Dedifferentiated amniotic fluid mesenchymal stem cell (primary cell): ENCODE results near the gene NEBL.

Source experiments
- DNase-seq: peaks from one replicate; pipeline ENCODE4 v3.0.0-alpha.2; 2016; ENCODE audit errors: extremely low spot score

The NEBL gene

DNA sequence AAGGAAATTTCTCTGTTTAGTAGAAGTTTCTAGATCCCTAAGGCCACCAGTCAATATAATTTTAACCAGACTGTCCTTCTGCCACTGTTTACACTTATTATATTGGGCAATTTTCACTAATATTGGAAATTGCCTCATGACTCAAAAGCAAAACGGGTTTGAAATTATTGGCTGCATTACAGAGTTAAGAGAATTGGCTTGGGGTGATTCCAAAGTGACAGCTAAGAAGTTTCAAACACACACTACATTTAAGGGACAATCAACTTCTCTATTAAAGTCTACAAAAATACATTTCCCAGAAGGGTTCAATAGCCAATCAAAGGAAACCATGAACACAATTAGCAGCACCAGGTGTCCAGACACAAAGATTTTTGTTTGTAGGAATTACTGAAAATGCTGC, 111.9 kb downstream of the NEBL start:
- no peak for DNase-seq

- no peak for DNase-seq
Observed at GRCh38 chr10:20778008-20778757, 118.9 kb downstream of the NEBL start.

DNA sequence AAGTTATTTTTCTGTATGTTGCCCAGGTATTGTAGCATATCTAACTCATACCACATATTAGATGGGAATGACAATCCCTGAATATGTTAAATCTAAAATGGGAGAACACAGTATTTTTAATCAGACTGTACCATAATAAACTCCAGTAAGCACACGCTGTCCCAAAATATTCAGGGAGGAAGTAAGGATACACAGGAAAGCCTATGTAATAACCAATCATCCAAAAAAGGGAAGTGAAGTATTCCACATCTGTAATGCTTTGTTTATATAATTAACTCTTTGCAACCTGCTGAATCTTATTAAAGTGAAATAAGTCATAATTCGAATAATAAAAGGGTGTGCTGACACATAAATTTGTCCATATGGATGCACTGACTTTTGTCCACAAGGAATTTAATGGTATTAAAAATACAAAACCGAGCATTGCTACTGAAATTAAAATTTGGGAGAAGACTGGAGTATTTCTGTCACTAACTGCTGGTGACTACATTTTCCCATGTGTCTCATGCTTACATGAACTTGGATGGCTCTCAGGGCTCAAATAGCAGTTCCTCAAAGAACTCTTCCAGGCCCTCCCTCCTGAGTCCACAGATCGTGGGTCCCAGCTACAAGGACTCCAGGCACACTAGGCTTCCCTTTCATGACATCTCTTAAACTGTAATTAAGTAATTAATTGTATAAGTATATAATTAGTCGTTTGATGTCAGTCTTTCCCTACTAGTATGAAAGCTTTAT, 120.6 kb downstream of the NEBL start:
- no peak for DNase-seq

- DNase-seq, result no peak
Observed at GRCh38 chr10:20771051-20771450, 126.1 kb downstream of the NEBL start.

DNA sequence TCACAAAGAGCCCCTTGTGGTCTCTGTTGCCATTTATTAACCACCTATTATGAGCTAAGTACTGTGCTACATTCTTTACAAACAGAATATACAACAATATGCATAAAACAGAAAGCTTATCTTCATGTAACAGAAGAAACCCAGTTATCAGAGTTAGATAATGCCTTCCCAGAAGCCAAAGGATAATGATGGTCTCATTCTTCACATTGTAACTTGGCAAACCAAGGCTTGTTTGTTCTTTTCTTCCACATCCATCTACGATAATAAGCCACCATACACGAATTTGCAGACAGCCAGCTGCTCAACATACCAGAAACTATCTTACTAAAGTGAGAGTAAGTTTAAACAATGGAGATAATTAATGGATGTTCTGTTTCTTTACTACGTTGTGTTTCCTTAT, 127.6 kb downstream of the NEBL start:
- no peak for DNase-seq

- DNase-seq, result no peak
Observed at GRCh38 chr10:20768843-20769242, 128.3 kb downstream of the NEBL start.

DNA sequence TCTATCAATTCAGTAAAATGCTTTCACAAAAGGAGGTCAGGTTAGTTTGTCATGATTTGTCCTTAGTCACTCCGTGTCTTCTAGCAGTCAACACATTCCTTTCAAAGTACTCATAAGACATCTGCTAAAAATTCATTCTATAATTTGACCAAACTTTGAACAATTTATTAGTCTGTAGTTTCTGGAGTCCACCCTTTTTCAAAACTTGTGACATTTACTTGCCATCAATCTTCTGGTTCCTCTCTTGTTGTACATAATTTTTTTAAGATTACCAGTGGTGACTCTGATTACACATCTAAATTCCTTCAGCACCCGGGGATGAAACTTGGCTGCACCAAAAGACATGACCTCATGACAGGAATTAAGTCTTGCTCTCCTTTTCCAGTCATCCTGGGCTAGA, 130.1 kb downstream of the NEBL start:
- DNase-seq, result no peak

DNA sequence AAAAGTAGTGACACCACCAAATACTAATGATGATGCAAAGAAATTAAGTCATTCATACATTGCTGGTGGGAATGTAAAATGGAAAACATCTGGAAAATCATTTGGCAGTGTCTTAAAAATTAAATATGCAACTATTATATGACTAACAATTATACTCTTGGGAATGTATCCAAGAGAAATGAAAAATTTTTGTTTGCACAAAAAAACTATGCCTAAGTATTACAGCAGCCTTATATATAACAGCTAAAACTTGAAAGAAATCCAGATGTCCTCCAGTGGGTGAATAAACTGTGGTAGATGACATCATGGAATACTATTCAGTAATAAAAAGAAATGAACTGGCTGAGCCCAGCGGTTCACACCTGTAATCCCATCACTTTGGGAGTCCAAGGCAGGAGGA, 132.0 kb downstream of the NEBL start:
- DNase-seq, result no peak

- DNase-seq, result no peak
Observed at GRCh38 chr10:20760460-20760859, 136.7 kb downstream of the NEBL start.

DNA sequence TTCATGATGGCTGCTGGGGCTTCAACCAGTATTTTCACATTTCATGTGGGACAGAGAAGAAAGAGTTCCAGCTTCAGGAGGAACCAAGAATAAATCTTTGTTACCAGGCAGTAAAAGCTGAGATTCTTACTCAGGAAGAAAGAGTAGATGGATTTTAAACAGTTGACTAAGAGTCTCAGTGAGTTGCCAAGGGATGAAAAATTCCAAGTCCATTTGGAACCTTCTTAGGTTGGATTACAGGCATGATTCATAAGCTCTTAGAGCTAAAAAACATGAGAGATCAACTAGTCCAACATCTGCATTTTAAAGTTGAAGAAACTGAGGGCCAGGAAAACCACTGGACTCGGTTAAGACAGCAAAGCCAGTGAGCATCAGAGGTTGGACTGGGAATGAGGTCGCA, 148.6 kb downstream of the NEBL start:
- DNase-seq, result no peak

GRCh38 chr10:20747782-20748181, 149.3 kb downstream of the NEBL start:
- DNase-seq, result no peak

DNA sequence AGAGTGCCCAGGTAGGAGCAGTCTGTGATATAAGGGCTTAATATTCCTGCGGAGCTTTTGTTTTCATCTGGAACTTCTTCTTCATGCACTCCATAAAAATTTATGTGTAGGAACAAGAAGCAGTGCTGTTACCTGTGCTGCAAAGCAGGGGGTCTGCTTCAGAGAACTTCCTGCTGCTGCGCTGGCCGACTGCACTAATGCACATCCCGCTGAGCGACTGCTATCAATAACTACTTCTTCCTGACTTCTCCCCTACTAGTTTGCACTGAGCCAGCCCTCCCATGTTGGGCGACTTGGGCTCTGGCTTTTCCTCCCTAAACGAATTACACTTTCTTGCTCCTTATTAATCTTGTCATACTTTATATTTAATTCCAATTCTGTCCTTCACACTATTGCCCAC, 150.3 kb downstream of the NEBL start:
- no peak for DNase-seq

GRCh38 chr10:20745556-20746375, 151.3 kb downstream of the NEBL start:
- DNase-seq, result no peak

- DNase-seq, result no peak
Observed at GRCh38 chr10:20744821-20745220, 152.3 kb downstream of the NEBL start.

GRCh38 chr10:20743942-20744341, 153.2 kb downstream of the NEBL start:
- DNase-seq, result no peak

DNA sequence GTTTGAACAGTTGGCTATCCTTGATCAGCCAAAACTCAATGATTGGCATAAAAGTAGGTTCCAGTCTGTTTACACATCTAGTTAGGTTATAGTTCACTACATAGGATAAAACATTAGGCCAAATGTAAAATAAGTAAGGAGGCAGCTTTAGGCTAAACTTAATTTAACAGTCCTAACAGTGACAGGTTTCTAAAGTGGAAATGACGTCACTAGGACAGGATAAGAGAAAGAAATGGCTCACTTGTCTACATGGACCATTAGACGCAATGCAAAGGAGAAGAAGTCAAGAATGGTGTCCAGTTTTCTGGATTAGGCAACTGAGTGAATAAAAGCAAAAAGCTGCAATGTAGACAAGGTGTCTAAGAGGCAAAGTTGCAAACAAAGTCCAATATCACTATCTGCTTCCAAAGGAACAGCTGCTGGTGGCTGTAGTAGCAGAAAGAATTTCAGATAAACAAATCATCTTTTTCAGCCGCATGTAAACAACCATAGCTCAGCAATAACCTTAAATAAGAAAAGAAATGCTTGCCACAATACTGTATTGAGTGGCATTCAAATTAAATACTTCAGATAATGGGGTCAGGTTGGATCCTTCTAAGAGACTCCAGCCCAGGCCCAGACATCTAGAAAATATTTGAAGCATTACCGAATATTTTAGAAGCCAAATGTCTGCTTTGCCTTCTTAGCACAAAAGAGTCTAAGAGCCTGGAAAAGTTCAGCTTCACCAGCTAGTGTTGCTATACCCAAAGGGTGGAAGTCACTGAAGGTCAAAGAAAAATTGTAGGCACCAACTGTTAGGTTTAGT, 154.2 kb downstream of the NEBL start:
- DNase-seq, result no peak

DNA sequence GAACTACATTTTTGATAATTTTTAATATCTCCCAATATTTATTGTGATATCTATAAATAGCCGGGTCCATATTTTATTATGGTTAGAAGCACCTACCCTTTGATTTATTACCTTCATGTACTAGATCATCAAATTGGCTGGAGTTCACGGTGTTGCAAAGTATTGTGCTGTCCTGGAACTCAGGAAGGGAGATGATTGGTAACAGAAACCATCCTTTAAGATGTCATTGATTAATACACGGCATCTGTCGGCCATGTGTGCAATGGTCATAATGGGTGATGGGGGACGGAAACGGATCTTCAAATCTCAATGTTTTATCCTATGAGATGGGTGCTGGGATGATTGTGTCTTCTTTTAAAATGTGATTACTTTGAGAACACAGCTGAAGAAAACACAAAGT, 157.0 kb downstream of the NEBL start:
- DNase-seq, result no peak

- DNase-seq, result no peak
Observed at GRCh38 chr10:20737107-20737506, 160.0 kb downstream of the NEBL start.
